Measurements from ENCODE around the gene ZNF692.
A peak's percentile ranks its signal among the peaks of the same experiment; 100 is the strongest.

The ZNF692 gene

GRCh38 chr1:248823517-248824001 is 35.3 kb downstream of the ZNF692 start:
- no peak for DNase-seq

GRCh38 chr1:248822148-248823032 is 36.5 kb downstream of the ZNF692 start:
- DNase-seq, result no peak

- no peak for DNase-seq
Measured at GRCh38 chr1:248821641-248822040, 37.2 kb downstream of the ZNF692 start.

GRCh38 chr1:248821101-248821500 is 37.8 kb downstream of the ZNF692 start:
- no peak for DNase-seq

GRCh38 chr1:248820041-248820585 is 38.8 kb downstream of the ZNF692 start:
- no peak for DNase-seq

- no peak for DNase-seq
Measured at GRCh38 chr1:248818505-248819374, 40.1 kb downstream of the ZNF692 start.

GRCh38 chr1:248817065-248817464 is 41.8 kb downstream of the ZNF692 start:
- DNase-seq, result no peak

GRCh38 chr1:248816042-248816851 is 42.6 kb downstream of the ZNF692 start:
- no peak for DNase-seq

GRCh38 chr1:248815407-248816034 is 43.4 kb downstream of the ZNF692 start:
- no peak for DNase-seq

GRCh38 chr1:248814351-248814750 is 44.5 kb downstream of the ZNF692 start:
- DNase-seq, result no peak

- no peak for DNase-seq
Measured at GRCh38 chr1:248813546-248813945, 45.3 kb downstream of the ZNF692 start.

- no peak for DNase-seq
Measured at GRCh38 chr1:248812736-248813425, 46.0 kb downstream of the ZNF692 start.

- no peak for DNase-seq
Measured at GRCh38 chr1:248811514-248812490, 47.1 kb downstream of the ZNF692 start.

- no peak for DNase-seq
Measured at GRCh38 chr1:248810727-248811513, 48.0 kb downstream of the ZNF692 start.

- no peak for DNase-seq
Measured at GRCh38 chr1:248810000-248810726, 48.7 kb downstream of the ZNF692 start.

GRCh38 chr1:248808876-248809275 is 50.0 kb downstream of the ZNF692 start:
- DNase-seq, result no peak

GRCh38 chr1:248807067-248807737 is 51.7 kb downstream of the ZNF692 start:
- peak; percentile 61 for DNase-seq

GRCh38 chr1:248805876-248806275 is 53.0 kb downstream of the ZNF692 start:
- DNase-seq, result no peak
